Endodermal cell (in vitro differentiated cells): ENCODE results near the gene SGMS1. TPM values are rescaled to one million over a fixed set of nuclear protein-coding genes. Genes with fewer than 3 reads are reported as not detected.

Experiments used
- DNase-seq: peaks from one replicate; pipeline ENCODE4 v3.0.0-alpha.2; 2017
- H3K27ac ChIP-seq: 2 replicates; pipeline ENCODE4 v1.5.1; 2013; ENCODE audit warnings: mild to moderate bottlenecking, low read depth, low read length, moderate library complexity
- H3K27me3 ChIP-seq: 2 replicates; pipeline ENCODE4 v1.6.1; 2013; ENCODE audit warnings: mild to moderate bottlenecking, low read length, moderate library complexity; ENCODE audit not compliant: insufficient read depth, control insufficient read depth, poor library complexity, severe bottlenecking
- H3K36me3 ChIP-seq: 2 replicates; pipeline ENCODE4 v1.7.0; 2013; ENCODE audit warnings: mild to moderate bottlenecking, low read length, moderate library complexity; ENCODE audit not compliant: control insufficient read depth, insufficient read depth
- H3K4me1 ChIP-seq: one replicate; pipeline ENCODE4 v1.7.0; 2013; ENCODE audit warnings: low read length; ENCODE audit not compliant: control insufficient read depth, insufficient read depth
- H3K4me3 ChIP-seq: 2 replicates; pipeline ENCODE4 v1.5.1; 2013; ENCODE audit warnings: mild to moderate bottlenecking, low read length, moderate library complexity
- H3K9ac ChIP-seq: 2 replicates; pipeline ENCODE4 v1.6.1; 2013; ENCODE audit warnings: mild to moderate bottlenecking, low read length, moderate library complexity; ENCODE audit not compliant: poor library complexity, severe bottlenecking; ENCODE audit errors: extremely low read depth
- H3K9me3 ChIP-seq: 2 replicates; pipeline ENCODE4 v1.6.1; 2013; ENCODE audit warnings: mild to moderate bottlenecking, low read length, moderate library complexity; ENCODE audit not compliant: control insufficient read depth
- H3K27ac Mint-ChIP-seq: 2 replicates; pipeline ENCODE4 v1.8.0; 2020; ENCODE audit warnings: mixed read lengths
- H3K27me3 Mint-ChIP-seq: 2 replicates; pipeline ENCODE4 v1.8.0; 2021; ENCODE audit warnings: mild to moderate bottlenecking, mixed read lengths; ENCODE audit not compliant: insufficient read depth
- H3K36me3 Mint-ChIP-seq: 2 replicates; pipeline ENCODE4 v1.8.0; 2020; ENCODE audit warnings: low read depth, mixed read lengths
- H3K4me1 Mint-ChIP-seq: 2 replicates; pipeline ENCODE4 v1.8.0; 2020; ENCODE audit warnings: mixed read lengths
- H3K4me3 Mint-ChIP-seq: 2 replicates; pipeline ENCODE4 v1.8.0; 2020; ENCODE audit warnings: mild to moderate bottlenecking, moderate library complexity, mixed read lengths
- H3K9me3 Mint-ChIP-seq: 2 replicates; pipeline ENCODE4 v1.8.0; 2020; ENCODE audit warnings: mild to moderate bottlenecking, mixed read lengths
- CTCF ChIP-seq: fragments of 200-600 bp; sonication (generic); conservative IDR thresholded peaks from 2 replicates; pipeline ENCODE4 v1.5.0; 2021; ENCODE audit warnings: antibody characterized with exemption, mild to moderate bottlenecking
- WGBS, 2 experiments: methylation state at CpG; one replicate each; pipeline versions ENCODE4 v1.1.5 to v1.1.7; 2013; ENCODE audit warnings: missing lambda C conversion rate in 2 of 2, mixed read lengths in 1 of 2; ENCODE audit not compliant: insufficient coverage in 1 of 2, insufficient read length in 1 of 2; 5-methylcytosine and 5-hydroxymethylcytosine counted together
- total RNA-seq, 2 donors: library from RNA; stranded (reverse); fragmentation: NEBNext Ultra II Directional in 1 of 2; extraction: Animal tissue kit (Norgen Biotek cat#: 25700) in 1 of 2; gene quantifications; 2 replicates in 1 of 2; 3 replicates in 1 of 2; pipeline ENCODE4 v1.2.1, GENCODE V29; 2021

The SGMS1 gene
- total RNA-seq, 2 donors from 2014 or later = 12.0 to 14.3 TPM

GRCh38 chr10:50388181-50388580 is 235.6 kb downstream of the SGMS1 start:
- H3K9ac ChIP-seq = no peak overlapping the region

GRCh38 chr10:50387732-50388073 is 236.1 kb downstream of the SGMS1 start:
- Mint-ChIP-seq H3K27ac (no peak overlapping the region), H3K4me3 (no peak overlapping the region), H3K36me3 (no peaks in the 10 kb centered on the region), H3K27me3 (no peaks in the 10 kb centered on the region), H3K4me1 (peaks cover 17% of the 10 kb centered on the region), H3K9me3 (no peaks in the 10 kb centered on the region)
- DNase-seq = no peak
- WGBS, 2 experiments = 88 to 94% methylated on average over 2 of the region's 2 CpGs
- Histone ChIP-seq H3K9ac (no peak overlapping the region), H3K27me3 (no peaks in the 10 kb centered on the region), H3K36me3 (no peaks in the 10 kb centered on the region), H3K9me3 (no peaks in the 10 kb centered on the region), H3K4me3 (no peak overlapping the region), H3K4me1 (no peaks in the 10 kb centered on the region), H3K27ac (no peak overlapping the region)
- no peak for TF ChIP-seq CTCF

More at GRCh38 chr10:50388181-50388580, 235.6 kb downstream of the SGMS1 start:
- Mint-ChIP-seq H3K27me3 (no peaks in the 10 kb centered on the region), H3K9me3 (no peaks in the 10 kb centered on the region), H3K36me3 (no peaks in the 10 kb centered on the region), H3K27ac (no peak overlapping the region), H3K4me3 (no peak overlapping the region), H3K4me1 (peaks cover 16% of the 10 kb centered on the region)
- Histone ChIP-seq H3K9me3 (no peaks in the 10 kb centered on the region), H3K27me3 (no peaks in the 10 kb centered on the region), H3K36me3 (no peaks in the 10 kb centered on the region), H3K4me3 (no peak overlapping the region), H3K4me1 (no peaks in the 10 kb centered on the region), H3K27ac (no peak overlapping the region)
- DNase-seq = no peak
- WGBS, 2 experiments = 94% methylated on average over 2 of the region's 2 CpGs; no CpG with 5 or more reads in 1 of the 2 experiments
- TF ChIP-seq CTCF = no peak

GRCh38 chr10:50387007-50387731 is 236.6 kb downstream of the SGMS1 start:
- Histone ChIP-seq H3K27ac (no peak overlapping the region), H3K27me3 (no peaks in the 10 kb centered on the region), H3K4me1 (no peaks in the 10 kb centered on the region), H3K36me3 (no peaks in the 10 kb centered on the region), H3K4me3 (no peak overlapping the region), H3K9ac (no peak overlapping the region), H3K9me3 (no peaks in the 10 kb centered on the region)
- Mint-ChIP-seq H3K36me3 (no peaks in the 10 kb centered on the region), H3K27me3 (no peaks in the 10 kb centered on the region), H3K4me3 (no peak overlapping the region), H3K4me1 (peaks cover 21% of the 10 kb centered on the region), H3K27ac (no peak overlapping the region), H3K9me3 (no peaks in the 10 kb centered on the region)
- DNase-seq = no peak
- 84 to 92% methylated on average over 2 to 5 of the region's 7 CpGs for WGBS, 2 experiments
- no peak for TF ChIP-seq CTCF
